ENCODE data around the gene HOMER2. TPM values are rescaled to one million over a fixed set of nuclear protein-coding genes. Genes with fewer than 3 reads are reported as not detected.

HOMER2 gene
- total RNA-seq, 1 donor from 2014 or later = 48.8 TPM

DNA sequence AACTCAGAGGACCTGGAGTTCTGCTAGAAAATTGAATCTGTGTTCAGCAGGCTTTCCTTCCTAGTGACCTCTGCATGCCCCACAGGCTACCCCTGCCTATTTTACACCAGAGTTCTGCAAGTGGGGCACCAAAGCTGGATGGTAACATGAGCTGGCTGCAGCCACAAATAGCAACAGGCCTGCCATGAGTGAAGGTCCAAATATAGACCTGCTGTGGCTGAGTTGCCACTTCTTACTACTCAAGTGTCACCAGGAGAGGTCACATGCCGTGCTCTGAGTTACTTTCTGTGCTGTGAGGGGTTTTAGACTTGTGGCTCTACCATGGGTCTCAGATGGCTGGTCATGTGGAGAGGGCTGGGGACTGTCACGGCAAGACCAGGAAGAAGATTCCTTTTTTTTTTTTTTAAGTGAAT, 146.5 kb downstream of the HOMER2 start, which contains the start of gene FSD2:
Gene FSD2, minus strand, starts transcription at position 76 of the 413 bp plus-strand sequence. CDS start 18,679 bp downstream, outside the sequence.
- H3K4me3 ChIP-seq (ENCODE audit: low read depth, low read length) = no peak within 1 kb of the TSS
- TF ChIP-seq, protein P1, sequence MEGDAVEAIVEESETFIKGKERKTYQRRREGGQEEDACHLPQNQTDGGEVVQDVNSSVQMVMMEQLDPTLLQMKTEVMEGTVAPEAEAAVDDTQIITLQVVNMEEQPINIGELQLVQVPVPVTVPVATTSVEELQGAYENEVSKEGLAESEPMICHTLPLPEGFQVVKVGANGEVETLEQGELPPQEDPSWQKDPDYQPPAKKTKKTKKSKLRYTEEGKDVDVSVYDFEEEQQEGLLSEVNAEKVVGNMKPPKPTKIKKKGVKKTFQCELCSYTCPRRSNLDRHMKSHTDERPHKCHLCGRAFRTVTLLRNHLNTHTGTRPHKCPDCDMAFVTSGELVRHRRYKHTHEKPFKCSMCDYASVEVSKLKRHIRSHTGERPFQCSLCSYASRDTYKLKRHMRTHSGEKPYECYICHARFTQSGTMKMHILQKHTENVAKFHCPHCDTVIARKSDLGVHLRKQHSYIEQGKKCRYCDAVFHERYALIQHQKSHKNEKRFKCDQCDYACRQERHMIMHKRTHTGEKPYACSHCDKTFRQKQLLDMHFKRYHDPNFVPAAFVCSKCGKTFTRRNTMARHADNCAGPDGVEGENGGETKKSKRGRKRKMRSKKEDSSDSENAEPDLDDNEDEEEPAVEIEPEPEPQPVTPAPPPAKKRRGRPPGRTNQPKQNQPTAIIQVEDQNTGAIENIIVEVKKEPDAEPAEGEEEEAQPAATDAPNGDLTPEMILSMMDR (conservative IDR thresholded peaks at IDR 0.05; ENCODE audit: low read depth, low read length) = no peak
- no peak for DNase-seq (ENCODE audit: low read depth)

GRCh38 chr15:82804575-82804949, 148.0 kb downstream of the HOMER2 start:
- DNase-seq (ENCODE audit: low read depth) = no peak
- TF ChIP-seq, protein P1 (conservative IDR thresholded peaks at IDR 0.05; ENCODE audit: low read depth, low read length) = no peak

DNA sequence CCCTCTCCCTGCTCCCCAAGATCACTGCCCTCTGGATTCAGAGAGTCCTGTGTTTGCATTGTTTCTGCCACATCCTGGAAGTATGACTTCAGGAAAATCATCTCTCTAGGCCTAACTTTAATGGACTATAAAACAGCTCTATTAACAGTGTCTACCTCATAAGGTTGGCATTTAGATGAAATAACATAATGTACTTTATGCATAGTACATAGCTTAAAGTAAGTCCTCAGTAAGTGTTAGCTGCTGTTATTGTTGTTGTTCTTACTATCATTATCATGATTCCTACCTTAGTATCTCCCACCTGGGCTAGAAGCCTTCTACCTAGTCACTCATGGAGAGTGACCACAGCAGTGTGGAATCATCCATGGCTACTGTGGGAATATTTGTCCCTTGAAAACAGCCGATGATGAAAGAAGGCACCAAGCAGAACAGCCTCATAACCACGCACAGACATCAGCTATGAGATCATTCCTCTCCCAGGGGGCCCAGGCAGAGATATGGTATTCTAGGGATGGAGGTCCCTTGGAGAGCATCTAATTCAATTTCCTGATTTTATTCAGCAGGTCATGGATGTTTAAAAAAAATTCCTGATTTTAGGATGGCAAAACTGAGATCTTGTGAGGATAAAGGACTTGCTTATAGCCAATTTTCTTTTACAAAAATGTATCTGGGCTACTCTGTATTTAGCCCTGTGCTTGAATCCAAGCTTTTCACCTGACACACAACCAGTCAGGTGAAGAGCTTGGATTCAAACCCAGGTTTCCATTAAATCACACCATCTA, 148.5 kb downstream of the HOMER2 start:
- TF ChIP-seq, protein P1 (conservative IDR thresholded peaks at IDR 0.05; ENCODE audit: low read depth, low read length) = no peak
- no peak overlapping the region for H3K4me3 ChIP-seq (ENCODE audit: low read depth, low read length)
- DNase-seq (ENCODE audit: low read depth) = no peak

More at GRCh38 chr15:82804575-82804949, 148.0 kb downstream of the HOMER2 start:
- no peak overlapping the region for H3K4me3 ChIP-seq (ENCODE audit: low read depth, low read length)

DNA sequence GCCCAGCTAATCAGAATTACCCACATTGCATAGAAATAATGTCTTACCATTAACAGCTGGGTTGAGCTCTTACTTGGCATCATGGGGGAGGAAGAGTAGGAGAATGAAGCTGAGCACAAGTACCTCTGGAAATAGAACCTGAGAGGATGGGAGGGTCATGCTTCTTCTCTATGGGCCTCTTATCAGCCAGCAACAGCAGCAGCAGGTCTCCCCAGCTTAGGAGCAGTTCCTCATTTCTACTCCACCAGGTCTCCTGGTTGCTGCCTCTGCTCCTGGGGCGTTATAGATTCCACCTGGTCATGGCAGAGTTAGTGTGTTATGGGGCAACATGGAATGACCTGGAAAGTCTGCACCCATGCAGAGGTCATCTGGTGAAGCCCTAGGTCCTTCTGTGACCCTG, 150.0 kb downstream of the HOMER2 start:
- TF ChIP-seq, protein P1 (conservative IDR thresholded peaks at IDR 0.05; ENCODE audit: low read depth, low read length) = no peak
- no peak for DNase-seq (ENCODE audit: low read depth)
- no peak overlapping the region for H3K4me3 ChIP-seq (ENCODE audit: low read depth, low read length)

GRCh38 chr15:82799183-82799841, 153.2 kb downstream of the HOMER2 start:
- no peak for DNase-seq (ENCODE audit: low read depth)
- TF ChIP-seq, protein P1 (conservative IDR thresholded peaks at IDR 0.05; ENCODE audit: low read depth, low read length) = no peak
- no peak overlapping the region for H3K4me3 ChIP-seq (ENCODE audit: low read depth, low read length)

Other genes starting within 250 kb of the HOMER2 start
- gene AP3B2, start 242.8 kb downstream of the HOMER2 start, total RNA-seq = under 0.01 and 0.07 TPM in 2 replicates
- not detected in 2 replicates for gene FSD2, start 146.7 kb downstream of the HOMER2 start, total RNA-seq
- 6.0 TPM in 2 replicates for gene WHAMM, start 143.1 kb downstream of the HOMER2 start, total RNA-seq
- 35.8 and 40.5 TPM in 2 replicates for gene RAMAC, start 33.5 kb upstream of the HOMER2 start, total RNA-seq
- gene C15orf40, start 58.9 kb upstream of the HOMER2 start, total RNA-seq = 19.2 and 20.2 TPM in 2 replicates
- 47.6 and 62.1 TPM in 2 replicates for gene BTBD1, start 114.5 kb upstream of the HOMER2 start, total RNA-seq
- 0.81 and 2.0 TPM in 2 replicates for gene TM6SF1, start 154.9 kb upstream of the HOMER2 start, total RNA-seq